Measurements from ENCODE around the gene DISC1.

- TF ChIP-seq EZH2 (IDR thresholded peaks at IDR 0.05; ENCODE audit: borderline replicate concordance, low read depth, low read length, poor library complexity, severe bottlenecking) (no peak), CTCF (conservative IDR thresholded peaks at IDR 0.05; ENCODE audit: low read depth, low read length) (no peak)
Observed at GRCh38 chr1:231838521-231838920, 211.9 kb downstream of the DISC1 start.
